Activated naive CD8-positive, alpha-beta T cell (primary cell): ENCODE results near the gene WASF2.
"Not testable (repeated sequence)": the region's sequence is repeated elsewhere in the genome, so short reads cannot be mapped to it uniquely, and the experiment has no call there.

Experiments used
- H3K27ac Mint-ChIP-seq: one replicate; pipeline ENCODE4 v1.8.0; 2021; ENCODE audit warnings: mixed read lengths
- H3K27me3 Mint-ChIP-seq: one replicate; pipeline ENCODE4 v1.8.0; 2021; ENCODE audit warnings: mixed read lengths
- H3K36me3 Mint-ChIP-seq: one replicate; pipeline ENCODE4 v1.8.0; 2021; ENCODE audit warnings: mixed read lengths
- H3K4me1 Mint-ChIP-seq: one replicate; pipeline ENCODE4 v1.8.0; 2021; ENCODE audit warnings: low read depth, mixed read lengths
- H3K4me3 Mint-ChIP-seq: one replicate; pipeline ENCODE4 v1.8.0; 2021; ENCODE audit warnings: mild to moderate bottlenecking, mixed read lengths
- H3K9me3 Mint-ChIP-seq: one replicate; pipeline ENCODE4 v1.8.0; 2021; ENCODE audit warnings: low read depth, mixed read lengths

Gene WASF2

DNA sequence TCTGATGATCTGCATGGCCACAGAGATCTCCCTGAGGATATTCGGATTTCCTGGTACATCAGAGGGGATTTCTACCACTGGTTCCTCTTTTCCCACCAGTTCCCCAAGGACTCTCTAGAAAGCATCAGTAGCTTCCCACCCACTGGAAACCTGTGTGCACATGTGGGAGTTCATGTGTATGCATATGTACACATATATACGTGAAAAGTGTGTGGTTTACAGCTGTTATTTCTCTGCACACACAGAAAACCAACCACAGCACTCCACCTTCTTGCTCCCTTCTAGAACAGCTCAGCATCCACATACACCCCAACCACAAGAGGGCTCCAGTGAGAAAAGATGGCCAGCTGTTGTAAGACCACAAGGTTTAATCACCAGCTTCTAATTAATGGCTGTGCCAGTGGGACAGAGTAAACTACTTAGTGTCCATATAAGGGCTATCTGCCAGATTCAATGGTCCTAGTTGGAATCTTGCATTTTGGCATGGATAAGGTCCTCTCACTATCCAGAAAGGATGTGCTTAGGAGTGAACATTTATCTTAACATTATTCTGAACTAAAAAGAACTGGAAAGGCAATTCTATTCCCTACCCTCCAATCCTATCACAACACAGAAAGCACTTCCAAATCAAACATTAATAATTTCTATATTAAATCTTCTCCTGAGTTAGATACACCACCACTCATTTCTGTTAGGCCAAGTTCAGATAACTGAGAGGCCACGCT lies 73.4 kb downstream of the WASF2 start:
- Mint-ChIP-seq H3K36me3 (peaks cover 6% of the 10 kb centered on the region), H3K27ac (peak overlapping the region; percentile 61), H3K4me1 (peaks cover 34% of the 10 kb centered on the region)

DNA sequence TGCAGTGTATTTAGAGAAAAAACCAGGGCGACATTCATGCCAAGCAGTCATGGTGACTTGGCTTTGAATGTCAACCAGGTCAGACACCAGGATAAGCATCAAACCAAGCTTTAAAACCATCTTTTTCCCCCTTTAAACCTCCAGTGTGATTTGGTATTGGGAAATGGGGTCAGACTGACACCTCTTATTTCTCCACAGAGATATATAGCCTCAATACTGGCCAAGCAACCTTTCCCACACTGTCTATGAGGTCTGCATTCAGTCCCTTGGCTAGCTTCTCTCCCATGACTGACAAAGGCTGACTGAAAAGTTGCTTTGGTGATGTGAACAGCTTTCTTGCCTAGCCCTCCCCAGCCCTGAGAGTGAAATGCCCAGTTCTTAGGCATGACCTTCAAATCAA lies 75.9 kb downstream of the WASF2 start:
- no peaks in the 10 kb centered on the region for H3K9me3 Mint-ChIP-seq
- peaks cover 10% of the 10 kb centered on the region for H3K36me3 Mint-ChIP-seq
- peaks cover 24% of the 10 kb centered on the region for H3K4me1 Mint-ChIP-seq
- H3K27me3 Mint-ChIP-seq, result no peaks in the 10 kb centered on the region
- no peak overlapping the region for H3K27ac Mint-ChIP-seq
- no peak overlapping the region for H3K4me3 Mint-ChIP-seq

More for the DNA sequence above, 73.4 kb downstream of the WASF2 start:
- H3K9me3 Mint-ChIP-seq, result no peaks in the 10 kb centered on the region
- no peaks in the 10 kb centered on the region for H3K27me3 Mint-ChIP-seq
- no peak overlapping the region for H3K4me3 Mint-ChIP-seq

DNA sequence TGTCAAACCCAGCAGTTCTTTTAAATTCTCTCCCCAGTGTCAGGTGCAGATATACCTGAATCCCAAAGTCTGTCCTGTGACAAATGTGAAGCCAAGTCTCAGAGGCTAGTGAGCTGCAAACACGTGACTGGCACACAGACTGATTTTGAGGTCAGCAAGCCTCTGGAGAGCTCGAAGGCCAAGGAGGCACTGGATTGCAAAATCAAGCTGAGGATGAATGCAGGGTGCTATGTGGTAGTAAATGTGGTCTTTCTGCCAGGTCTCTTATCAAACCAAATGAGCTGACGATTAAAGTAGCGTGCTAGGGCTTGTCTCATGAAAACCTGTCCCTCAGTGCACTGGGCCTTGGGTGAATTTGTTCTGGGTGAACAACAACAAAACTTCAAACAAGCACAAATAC lies 77.0 kb downstream of the WASF2 start:
- Mint-ChIP-seq H3K9me3 (no peaks in the 10 kb centered on the region), H3K27me3 (no peaks in the 10 kb centered on the region), H3K4me3 (no peak overlapping the region), H3K27ac (no peak overlapping the region), H3K4me1 (peaks cover 15% of the 10 kb centered on the region), H3K36me3 (peaks cover 8% of the 10 kb centered on the region)

DNA sequence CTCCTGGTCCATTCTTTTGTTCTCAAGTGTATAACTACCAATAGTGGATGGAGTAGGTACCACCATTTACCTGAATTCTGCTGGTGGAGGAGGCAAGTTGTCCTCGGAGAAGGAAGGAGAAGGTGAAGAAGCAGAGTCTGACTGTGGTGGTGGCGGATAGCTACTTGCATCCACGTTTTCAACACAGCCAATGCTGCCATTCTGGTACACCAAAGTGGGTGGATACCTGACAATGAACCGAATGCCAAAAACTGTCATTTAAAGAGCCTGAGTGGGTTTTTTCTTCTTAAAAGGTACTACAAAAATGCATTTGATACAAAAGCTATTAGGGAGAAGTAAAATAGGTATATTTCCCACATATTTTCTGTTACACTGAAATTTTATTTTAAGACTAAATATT lies 77.5 kb downstream of the WASF2 start:
- Mint-ChIP-seq H3K27ac (no peak overlapping the region), H3K4me3 (no peak overlapping the region), H3K9me3 (no peaks in the 10 kb centered on the region), H3K27me3 (no peaks in the 10 kb centered on the region), H3K4me1 (peaks cover 13% of the 10 kb centered on the region), H3K36me3 (peaks cover 8% of the 10 kb centered on the region)

DNA sequence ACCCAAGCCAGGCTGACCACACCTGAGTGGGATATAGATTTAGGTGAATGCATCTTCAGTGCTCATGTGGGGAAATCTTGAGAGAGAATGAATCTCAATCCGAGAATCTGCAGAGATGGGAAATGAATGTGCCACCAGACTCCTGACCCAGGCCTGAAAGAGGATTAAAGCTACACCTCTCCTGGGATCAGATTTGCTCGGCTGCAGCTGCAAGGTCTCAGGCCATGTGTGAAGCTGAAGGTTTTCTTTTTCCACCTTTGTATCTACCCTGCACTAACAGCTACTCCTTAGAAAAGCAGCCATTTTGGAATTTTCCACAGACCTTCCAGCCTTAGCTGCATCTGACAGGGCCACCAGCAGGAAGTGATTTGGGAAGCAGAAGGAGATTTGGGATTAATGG lies 79.3 kb downstream of the WASF2 start:
- H3K9me3 Mint-ChIP-seq, result no peaks in the 10 kb centered on the region
- no peak overlapping the region for H3K4me3 Mint-ChIP-seq
- H3K36me3 Mint-ChIP-seq, result peaks cover 8% of the 10 kb centered on the region
- H3K27me3 Mint-ChIP-seq, result no peaks in the 10 kb centered on the region
- no peaks in the 10 kb centered on the region for H3K4me1 Mint-ChIP-seq
- no peak overlapping the region for H3K27ac Mint-ChIP-seq

DNA sequence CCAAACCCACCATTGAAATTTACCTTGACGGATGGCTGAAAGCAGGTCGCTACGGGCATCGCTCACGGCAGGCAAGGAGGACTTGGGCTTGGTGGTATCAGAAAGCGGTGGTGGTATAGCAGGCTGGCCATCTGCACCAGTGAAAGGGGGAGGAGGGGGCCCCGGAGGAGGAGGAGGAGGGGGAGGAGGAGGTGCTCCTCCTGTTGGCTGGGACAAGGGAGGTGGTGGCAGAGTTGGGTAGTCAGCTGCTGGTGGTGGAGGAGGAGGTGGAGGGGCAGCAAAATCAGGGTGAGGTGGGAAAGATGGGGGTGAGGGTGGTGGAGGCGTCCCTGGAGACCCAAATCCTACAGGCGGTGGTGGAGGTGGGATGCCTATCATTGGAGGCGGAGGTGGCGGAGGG lies 80.3 kb downstream of the WASF2 start:
- H3K4me3 Mint-ChIP-seq, result no peak overlapping the region
- no peaks in the 10 kb centered on the region for H3K4me1 Mint-ChIP-seq
- no peaks in the 10 kb centered on the region for H3K27me3 Mint-ChIP-seq
- no peaks in the 10 kb centered on the region for H3K9me3 Mint-ChIP-seq
- no peak overlapping the region for H3K27ac Mint-ChIP-seq
- peaks cover 3% of the 10 kb centered on the region for H3K36me3 Mint-ChIP-seq

DNA sequence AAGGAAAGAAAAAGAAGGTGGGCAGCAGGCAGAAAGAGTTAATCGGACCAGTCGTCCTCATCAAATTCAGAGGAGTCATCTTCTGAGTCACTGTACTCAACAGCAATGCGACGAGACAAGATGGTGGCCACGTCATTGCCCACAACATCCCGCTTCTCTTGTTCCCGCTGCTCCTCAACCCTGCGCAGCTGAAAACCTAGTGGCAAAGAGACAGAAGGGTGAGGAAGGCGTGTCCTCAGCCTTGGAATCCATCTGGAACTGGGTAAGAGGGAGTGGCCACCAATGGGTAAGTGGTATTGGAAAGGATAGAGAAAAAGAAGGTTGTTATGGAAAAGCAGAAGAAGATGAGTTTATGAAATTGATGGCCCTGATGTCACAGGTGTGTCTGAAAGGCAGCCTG lies 81.8 kb downstream of the WASF2 start:
- H3K27me3 Mint-ChIP-seq, result no peaks in the 10 kb centered on the region
- H3K4me3 Mint-ChIP-seq, result no peak overlapping the region
- H3K9me3 Mint-ChIP-seq, result no peaks in the 10 kb centered on the region
- H3K4me1 Mint-ChIP-seq, result peaks cover 11% of the 10 kb centered on the region
- H3K27ac Mint-ChIP-seq, result no peak overlapping the region
- peaks cover 3% of the 10 kb centered on the region for H3K36me3 Mint-ChIP-seq

DNA sequence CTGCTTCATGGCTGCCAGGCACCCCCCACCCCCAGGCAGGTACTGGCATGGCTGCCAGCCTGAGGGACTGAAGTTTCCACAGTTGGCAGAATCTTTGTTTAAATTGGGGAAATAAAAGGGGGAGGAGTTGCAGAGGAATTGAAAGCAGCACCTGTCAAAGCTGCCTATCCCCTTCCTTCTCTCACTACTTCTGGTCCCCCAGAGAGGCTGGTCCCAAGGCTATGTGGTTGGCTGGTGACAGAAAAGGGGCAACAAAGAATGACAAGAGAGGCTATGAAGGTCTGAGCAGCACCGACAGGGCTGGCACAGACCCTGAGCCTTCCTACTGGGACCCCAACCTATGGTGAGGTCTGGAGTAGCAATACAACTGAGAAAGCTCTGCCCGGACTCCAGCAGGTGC lies 83.2 kb downstream of the WASF2 start:
- H3K4me3 Mint-ChIP-seq, H3K9me3 Mint-ChIP-seq, H3K27ac Mint-ChIP-seq, H3K36me3 Mint-ChIP-seq, H3K27me3 Mint-ChIP-seq: not testable (repeated sequence)
- peaks cover 20% of the 10 kb centered on the region for H3K4me1 Mint-ChIP-seq

DNA sequence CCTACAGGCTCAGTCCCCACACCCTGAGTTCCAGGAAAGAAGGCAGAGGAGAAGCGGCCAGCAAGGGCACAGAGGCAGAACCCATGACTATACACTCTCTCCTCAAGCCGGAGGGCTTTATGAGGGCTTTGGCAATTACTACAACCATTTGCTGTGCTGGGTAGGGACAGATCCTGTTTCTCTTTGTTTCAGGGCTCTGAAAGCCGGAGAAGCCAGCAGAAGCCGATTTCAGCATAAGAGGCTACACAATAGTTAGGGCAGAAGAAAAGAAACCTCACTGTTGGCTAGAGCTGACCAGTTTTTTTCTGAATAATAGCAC lies 83.6 kb downstream of the WASF2 start:
- no peaks in the 10 kb centered on the region for H3K9me3 Mint-ChIP-seq
- H3K4me3 Mint-ChIP-seq, result no peak overlapping the region
- peaks cover 3% of the 10 kb centered on the region for H3K36me3 Mint-ChIP-seq
- peaks cover 22% of the 10 kb centered on the region for H3K4me1 Mint-ChIP-seq
- H3K27ac Mint-ChIP-seq, result no peak overlapping the region
- H3K27me3 Mint-ChIP-seq, result no peaks in the 10 kb centered on the region

DNA sequence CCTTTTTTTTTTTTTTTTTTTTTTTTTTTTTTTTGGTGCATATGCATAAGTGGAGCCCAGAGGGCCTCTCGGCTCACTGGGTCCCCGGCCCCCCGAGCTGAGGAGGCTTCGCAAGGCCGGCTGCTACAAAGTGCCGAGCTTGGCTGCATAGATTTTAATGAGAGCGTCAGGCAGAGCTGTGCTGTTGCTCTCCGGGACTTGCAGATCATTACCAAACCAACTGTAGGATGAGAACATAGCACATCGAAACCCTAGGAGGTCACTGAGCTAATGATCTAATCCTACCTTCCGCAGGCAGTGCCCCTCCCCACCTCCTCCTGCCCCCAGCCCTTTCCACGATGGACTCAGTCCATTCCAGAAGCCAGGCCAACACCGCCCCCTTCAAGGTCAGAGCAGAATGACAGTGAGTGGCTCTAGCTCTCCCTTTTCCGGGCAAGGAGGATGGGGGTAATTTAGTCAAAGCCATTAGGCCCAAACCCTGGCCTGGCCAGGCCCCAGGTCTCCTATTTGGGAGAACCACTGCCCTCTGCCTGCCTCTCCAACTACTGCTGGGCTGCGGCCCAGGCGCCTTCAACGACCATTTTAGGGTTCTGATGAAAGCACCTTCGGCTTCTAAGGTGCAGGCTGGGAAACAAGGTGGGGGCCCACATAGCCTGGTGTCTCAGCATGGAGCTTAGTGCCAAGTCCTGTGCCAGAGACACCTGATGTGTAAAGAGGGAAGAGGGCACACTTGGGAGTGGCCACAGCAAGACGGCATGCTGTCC lies 84.2 kb downstream of the WASF2 start:
- H3K36me3 Mint-ChIP-seq, H3K27ac Mint-ChIP-seq, H3K27me3 Mint-ChIP-seq, H3K9me3 Mint-ChIP-seq, H3K4me3 Mint-ChIP-seq: not testable (repeated sequence)
- H3K4me1 Mint-ChIP-seq, result peaks cover 22% of the 10 kb centered on the region

DNA sequence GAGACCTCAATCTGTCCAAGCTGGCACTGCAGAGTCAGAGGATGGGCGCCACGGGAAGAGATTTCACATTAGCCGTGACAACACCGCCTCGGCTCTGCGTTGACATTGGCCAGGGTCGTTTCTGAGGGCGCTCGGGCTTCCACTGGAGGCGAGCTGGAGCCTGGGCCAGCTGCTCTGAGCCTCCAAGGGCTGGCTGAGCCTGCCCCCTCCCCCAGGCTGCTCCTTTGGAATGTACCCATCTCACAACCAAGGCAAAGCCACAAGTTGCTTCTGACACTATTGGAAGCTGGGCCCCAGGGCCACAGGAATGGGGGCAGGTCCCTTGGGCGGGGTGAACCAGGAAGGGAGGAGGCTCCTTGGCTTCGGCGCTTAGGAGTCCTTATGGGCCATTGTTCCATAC lies 84.9 kb downstream of the WASF2 start:
- H3K27me3 Mint-ChIP-seq, result no peaks in the 10 kb centered on the region
- peaks cover 22% of the 10 kb centered on the region for H3K4me1 Mint-ChIP-seq
- H3K36me3 Mint-ChIP-seq, result no peaks in the 10 kb centered on the region
- H3K4me3 Mint-ChIP-seq, result no peak overlapping the region
- H3K9me3 Mint-ChIP-seq, result no peaks in the 10 kb centered on the region
- no peak overlapping the region for H3K27ac Mint-ChIP-seq

DNA sequence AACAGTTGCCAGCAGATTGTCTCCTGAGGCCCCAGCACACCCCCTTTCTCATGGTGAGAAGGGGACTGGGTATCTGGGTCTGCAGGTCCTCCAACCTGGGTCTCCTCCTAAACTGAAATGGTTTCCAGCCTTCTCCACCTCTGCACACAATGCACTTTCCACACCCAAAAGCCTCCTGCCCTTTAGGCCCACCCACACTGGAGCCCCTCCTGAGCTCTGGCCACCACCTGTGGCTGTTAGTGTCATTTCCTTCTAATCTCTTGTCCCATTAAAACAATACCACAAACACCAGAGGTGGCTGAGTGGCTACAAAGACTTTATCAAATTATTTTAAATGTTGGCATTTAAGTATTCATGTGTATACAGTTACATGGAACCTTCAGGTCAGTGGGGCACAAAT lies 86.0 kb downstream of the WASF2 start:
- H3K4me1 Mint-ChIP-seq, result peaks cover 22% of the 10 kb centered on the region
- no peaks in the 10 kb centered on the region for H3K27me3 Mint-ChIP-seq
- no peaks in the 10 kb centered on the region for H3K36me3 Mint-ChIP-seq
- H3K27ac Mint-ChIP-seq, result peak overlapping the region; percentile 86
- H3K4me3 Mint-ChIP-seq, result no peak overlapping the region
- no peaks in the 10 kb centered on the region for H3K9me3 Mint-ChIP-seq

DNA sequence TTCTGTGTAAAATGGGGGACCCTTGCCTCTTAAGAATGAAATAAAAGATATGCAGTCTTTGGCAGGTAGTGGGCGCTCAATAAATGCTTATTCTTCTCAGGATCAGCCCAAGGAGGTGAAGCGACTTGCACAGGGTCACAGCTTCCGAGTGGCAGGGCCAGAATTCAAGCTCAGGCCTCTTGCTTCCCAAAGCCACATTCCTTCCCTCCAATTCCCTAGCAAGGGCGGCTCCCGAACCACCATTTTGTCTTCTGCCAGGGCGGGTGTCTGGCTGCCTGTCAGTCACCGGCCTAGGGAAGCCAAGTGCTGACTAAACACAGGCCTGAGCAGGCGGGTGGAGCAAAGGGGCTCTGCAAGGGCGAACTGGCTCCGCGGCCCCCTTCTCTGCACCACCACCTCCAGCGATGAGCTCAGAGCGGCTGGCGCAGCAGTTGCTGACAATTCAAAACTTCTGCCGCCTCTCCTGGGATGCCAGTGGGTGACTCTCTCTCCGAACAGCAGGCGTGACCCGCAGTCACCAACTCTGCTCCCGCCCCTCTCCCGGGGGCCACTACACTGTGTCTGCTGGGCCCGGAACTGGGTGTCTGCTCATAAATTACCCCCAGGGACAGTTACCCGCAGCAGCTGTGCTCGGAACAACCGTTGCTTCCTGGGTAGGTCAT lies 86.8 kb downstream of the WASF2 start:
- no peak overlapping the region for H3K4me3 Mint-ChIP-seq
- H3K27ac Mint-ChIP-seq, result peak overlapping the region; percentile 80
- H3K4me1 Mint-ChIP-seq, result peaks cover 22% of the 10 kb centered on the region

DNA sequence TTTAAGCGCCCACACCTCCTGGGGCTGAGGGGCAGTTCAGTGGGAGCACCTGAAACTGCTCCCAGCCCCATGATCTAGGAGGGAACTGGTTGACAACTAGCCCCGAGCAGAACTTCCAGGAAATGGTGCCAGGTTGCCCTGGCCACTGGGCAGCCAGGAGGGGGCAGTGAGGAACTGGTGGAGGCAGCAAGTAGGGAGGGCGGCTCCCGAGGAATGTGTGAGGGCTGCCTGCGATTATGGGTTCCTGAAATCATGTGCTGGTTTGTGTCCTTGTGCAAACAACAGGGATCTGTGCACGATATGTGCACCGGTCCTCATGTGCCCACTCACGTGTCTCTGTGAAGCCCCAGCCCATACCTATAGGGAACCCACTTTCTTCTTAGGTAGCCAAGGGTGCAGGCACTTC lies 87.6 kb downstream of the WASF2 start:
- H3K4me1 Mint-ChIP-seq, result peaks cover 22% of the 10 kb centered on the region
- H3K27ac Mint-ChIP-seq, result no peak overlapping the region
- H3K9me3 Mint-ChIP-seq, result no peaks in the 10 kb centered on the region
- H3K36me3 Mint-ChIP-seq, result no peaks in the 10 kb centered on the region
- no peaks in the 10 kb centered on the region for H3K27me3 Mint-ChIP-seq
- no peak overlapping the region for H3K4me3 Mint-ChIP-seq

More for the DNA sequence above, 86.8 kb downstream of the WASF2 start:
- H3K36me3 Mint-ChIP-seq, result no peaks in the 10 kb centered on the region
- H3K27me3 Mint-ChIP-seq, result no peaks in the 10 kb centered on the region
- no peaks in the 10 kb centered on the region for H3K9me3 Mint-ChIP-seq

DNA sequence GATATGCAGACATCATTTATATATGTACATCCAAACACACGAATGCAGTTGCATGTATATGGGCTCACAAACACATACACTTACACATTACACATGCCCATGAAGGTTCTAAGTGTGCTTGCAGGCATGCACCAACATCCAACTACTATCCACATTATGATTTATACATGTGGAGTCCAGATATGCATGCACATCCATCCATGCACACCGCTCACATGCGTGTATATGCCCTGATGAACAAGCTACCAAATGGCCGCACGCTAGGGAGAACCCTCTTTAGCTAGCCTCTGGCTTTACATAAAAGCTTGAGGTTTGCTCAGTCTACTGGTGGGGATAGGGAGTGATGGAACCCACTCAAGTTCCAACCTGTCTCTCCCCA lies 89.0 kb downstream of the WASF2 start:
- no peak overlapping the region for H3K4me3 Mint-ChIP-seq
- H3K36me3 Mint-ChIP-seq, result no peaks in the 10 kb centered on the region
- peaks cover 22% of the 10 kb centered on the region for H3K4me1 Mint-ChIP-seq
- H3K9me3 Mint-ChIP-seq, result no peaks in the 10 kb centered on the region
- H3K27ac Mint-ChIP-seq, result no peak overlapping the region
- H3K27me3 Mint-ChIP-seq, result no peaks in the 10 kb centered on the region
